ENCODE results near the gene DDX6.
A peak's percentile ranks its signal among the peaks of the same experiment; 100 is the strongest.
"Not testable (repeated sequence)": the region's sequence is repeated elsewhere in the genome, so short reads cannot be mapped to it uniquely, and the experiment has no call there.

The DDX6 gene

GRCh38 chr11:118791961-118792569 is 1.1 kb upstream of the DDX6 start:
- peak in 1 of 3 donors; percentile 26 for DNase-seq (ENCODE audit: low read depth in 2 of 3, low spot score in 1 of 3)

GRCh38 chr11:118790357-118791110 is 430 bp downstream of the DDX6 start:
- DNase-seq (ENCODE audit: low read depth in 2 of 3, low spot score in 1 of 3): peak in 1 of 3 donors; percentile 33

GRCh38 chr11:118789501-118790356 is 1.2 kb downstream of the DDX6 start:
- DNase-seq (ENCODE audit: low read depth in 2 of 3, low spot score in 1 of 3): peak in 1 of 3 donors; percentile 25

DNA sequence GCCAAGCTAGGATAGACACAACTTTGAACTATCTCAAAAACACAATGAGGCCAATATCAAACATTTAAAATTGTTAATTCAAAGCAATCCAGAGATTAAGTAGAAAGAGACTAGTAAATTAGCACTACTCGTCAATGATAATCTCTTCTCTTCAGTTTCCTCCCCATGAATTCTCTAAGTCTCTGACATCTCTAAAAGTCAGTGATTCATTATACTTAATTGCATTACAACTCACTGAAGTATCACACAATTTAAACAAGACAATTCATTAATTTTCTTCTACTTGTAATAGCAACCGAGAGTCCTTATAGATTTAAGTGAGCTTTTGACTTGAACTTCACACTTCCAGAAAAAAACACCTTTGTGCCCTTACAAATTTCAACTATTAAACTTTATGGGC is 4.3 kb downstream of the DDX6 start:
- no peak for DNase-seq (ENCODE audit: low read depth in 2 of 3, low spot score in 1 of 3)

DNA sequence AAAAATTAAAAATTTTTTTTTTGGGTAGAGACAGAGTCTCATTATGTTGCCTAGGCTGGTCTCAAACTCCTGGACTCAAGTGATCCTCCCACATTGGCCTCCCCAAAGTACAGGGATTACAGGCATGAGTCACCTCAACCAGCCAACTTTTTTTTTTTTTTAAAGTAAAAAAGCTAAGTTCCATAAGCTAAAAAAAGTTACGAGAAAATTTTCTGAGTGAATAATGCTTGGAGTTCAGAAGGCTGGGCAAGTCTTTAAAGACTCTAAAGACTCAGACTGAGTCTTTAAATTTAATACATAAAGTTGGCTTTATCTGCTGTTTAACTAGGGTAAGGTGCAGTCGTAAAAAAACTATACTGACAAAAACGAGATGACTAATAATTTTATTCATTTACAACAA is 5.6 kb downstream of the DDX6 start:
- DNase-seq (ENCODE audit: low read depth in 2 of 3, low spot score in 1 of 3): no peak

GRCh38 chr11:118783724-118784495 is 7.1 kb downstream of the DDX6 start:
- DNase-seq (ENCODE audit: low read depth in 2 of 3, low spot score in 1 of 3): no peak

DNA sequence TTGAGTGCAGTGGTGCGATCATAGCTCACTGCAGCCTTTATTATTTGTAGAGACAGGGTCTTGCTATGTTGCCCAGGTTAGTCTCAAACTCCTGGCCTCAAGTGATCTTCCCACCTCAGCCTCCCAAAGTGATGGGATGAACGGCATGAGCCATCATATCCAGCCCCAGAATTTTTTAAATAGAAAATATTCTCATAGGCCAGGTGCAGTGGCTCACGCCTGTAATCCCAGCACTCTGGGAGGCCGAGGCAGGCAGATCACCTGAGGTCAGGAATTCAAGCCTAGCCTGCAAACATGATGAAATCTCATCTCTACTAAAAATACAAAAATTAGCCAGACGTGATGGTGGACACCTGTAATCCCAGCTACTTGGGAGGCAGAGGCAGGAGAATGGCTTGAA is 7.6 kb downstream of the DDX6 start:
- not testable (repeated sequence) for DNase-seq (ENCODE audit: low read depth in 2 of 3, low spot score in 1 of 3)

DNA sequence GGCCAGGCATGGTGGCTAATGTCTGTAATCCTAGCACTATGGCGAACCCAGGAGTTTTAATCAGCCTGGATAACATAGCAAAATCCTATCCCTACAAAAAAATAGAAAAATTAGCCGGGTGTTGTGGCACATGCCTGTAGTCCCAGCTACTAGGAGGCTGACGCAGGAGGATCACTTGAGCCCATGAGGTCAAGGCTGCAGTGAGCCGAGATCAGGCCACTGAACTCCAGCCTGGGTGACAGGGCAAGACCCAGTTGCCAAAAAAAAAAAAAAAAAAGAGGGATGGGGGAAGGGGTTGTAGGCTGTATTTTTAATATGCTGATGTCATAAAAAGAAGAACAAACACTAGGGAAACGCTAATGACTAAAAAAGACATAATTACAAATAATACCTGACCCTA is 12.1 kb downstream of the DDX6 start:
- no peak for DNase-seq (ENCODE audit: low read depth in 2 of 3, low spot score in 1 of 3)

DNA sequence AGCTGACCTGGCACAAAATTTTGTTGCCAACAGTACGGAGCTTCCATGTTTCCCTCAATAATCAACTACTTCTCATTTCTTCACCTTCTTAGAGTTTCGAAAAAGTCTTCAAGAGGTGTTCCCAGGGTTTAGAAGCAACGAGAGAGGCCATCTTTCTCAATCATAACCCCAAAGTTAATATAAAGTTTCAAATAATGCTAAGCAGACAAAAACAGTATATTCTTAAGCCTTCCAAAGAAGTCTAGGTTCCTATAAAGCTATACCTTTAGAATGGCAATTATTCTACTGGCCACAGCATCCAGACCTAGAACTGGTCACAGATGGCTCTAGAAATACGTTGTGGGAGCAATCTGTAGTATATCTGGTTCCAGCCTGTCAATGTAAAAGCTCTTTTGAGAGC is 16.9 kb downstream of the DDX6 start:
- no peak for DNase-seq (ENCODE audit: low read depth in 2 of 3, low spot score in 1 of 3)

DNA sequence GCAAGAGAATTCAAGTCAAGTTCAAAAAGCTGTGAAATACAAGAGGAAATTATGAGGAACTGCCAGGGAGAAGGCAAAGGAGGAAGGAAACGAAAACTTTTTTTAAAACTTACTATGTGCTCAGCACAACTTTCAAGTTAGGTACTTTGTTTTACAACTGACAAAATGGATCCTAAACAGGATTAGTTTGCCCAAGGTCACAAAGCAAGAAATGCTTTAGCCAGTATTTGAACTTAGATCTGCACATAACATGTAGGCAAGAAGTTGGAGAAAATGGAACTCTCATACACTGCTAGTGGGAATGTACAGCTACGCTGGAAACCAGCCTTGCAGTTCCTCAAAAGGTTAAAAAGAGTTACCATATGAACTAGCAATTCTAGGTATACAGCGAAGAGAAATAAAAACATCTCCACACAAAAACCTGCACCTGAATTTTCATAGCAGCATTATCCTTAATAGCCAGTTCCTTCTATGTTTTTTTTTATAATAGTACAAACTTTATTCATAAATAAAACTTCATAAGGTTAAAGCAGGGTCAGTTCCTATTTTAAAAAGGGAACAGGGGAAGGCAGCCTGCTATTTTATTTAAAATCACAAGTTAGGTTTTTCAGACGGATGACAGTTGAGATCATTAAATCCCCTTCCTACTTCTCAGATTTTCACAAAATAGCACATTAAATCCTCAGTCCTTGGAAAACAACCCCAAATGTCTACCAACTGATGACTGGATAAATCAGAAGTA is 19.2 kb downstream of the DDX6 start:
- DNase-seq (ENCODE audit: low read depth in 2 of 3, low spot score in 1 of 3): no peak

DNA sequence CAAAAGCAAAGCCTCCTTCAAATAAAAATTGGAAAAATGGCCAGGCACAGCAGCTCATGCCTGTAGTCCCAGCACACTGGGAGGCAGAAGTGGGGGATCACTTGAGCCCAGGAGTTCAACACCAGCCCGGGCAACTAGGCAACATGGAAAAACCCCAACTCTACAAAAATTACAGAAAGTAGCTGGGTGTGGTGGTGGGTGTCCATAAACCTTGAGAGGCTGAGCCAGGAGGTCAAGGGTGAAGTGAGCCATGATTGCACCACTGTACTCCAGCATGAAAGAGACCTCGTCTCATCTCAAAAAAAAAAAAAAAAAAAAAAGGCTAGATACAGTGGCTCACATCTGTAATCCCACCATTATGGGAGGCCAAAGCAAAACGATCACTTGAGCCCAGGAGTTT is 22.3 kb downstream of the DDX6 start:
- no peak for DNase-seq (ENCODE audit: low read depth in 2 of 3, low spot score in 1 of 3)

DNA sequence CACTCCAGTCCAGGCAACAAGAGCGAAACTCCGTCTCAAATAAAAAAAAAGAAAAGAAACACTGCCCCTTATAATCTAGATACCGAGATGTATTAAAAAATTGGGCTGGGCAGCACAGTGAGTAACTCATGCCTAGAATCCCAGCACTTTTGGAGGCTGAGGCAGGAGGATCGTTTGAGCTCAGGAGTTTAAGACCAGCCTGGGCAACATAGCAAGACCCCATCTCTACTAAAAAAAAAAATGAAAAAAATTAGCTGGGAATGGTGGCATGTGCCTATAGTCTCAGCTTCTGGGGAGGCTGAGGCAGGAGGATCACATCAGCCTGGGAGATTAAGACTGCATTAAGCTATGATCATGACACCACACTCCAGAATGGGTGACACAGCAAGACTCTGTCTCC is 24.9 kb downstream of the DDX6 start:
- DNase-seq (ENCODE audit: low read depth in 2 of 3, low spot score in 1 of 3): no peak

DNA sequence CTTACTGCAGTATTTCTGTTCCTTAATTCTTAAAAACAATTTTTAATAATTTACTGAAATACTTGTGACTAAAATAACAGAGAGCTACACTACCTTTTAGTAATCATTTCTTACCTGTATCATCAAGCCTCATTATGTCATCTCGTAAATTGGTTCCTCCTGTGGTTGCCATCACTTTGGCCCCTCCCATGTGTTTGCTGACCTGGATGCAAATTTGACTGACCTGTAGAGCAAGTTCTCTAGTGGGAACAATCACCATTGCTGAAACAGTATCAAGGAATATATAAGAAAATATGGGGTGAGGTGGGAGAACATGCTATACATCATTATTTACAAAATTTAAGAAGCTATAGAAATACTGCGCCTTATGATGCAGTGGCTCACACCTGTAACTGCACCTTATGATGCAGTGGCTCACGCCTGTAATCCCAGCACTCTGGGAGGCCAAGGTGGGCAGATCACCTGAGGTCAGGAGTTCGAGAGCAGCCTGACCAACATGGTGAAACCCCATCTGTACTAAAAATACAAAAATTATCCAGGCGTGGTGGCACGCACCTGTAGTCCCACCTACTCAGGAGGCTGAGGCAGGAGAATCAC is 25.8 kb downstream of the DDX6 start:
- not testable (repeated sequence) for DNase-seq (ENCODE audit: low read depth in 2 of 3, low spot score in 1 of 3)

GRCh38 chr11:118763041-118763440 is 27.9 kb downstream of the DDX6 start:
- no peak for DNase-seq (ENCODE audit: low read depth in 2 of 3, low spot score in 1 of 3)

GRCh38 chr11:118761981-118762380 is 29.0 kb downstream of the DDX6 start:
- not testable (repeated sequence) for DNase-seq (ENCODE audit: low read depth in 2 of 3, low spot score in 1 of 3)

- DNase-seq (ENCODE audit: low read depth in 2 of 3, low spot score in 1 of 3): no peak
Measured at GRCh38 chr11:118757876-118758399, 33.0 kb downstream of the DDX6 start.

GRCh38 chr11:118752654-118753053 is 38.3 kb downstream of the DDX6 start:
- DNase-seq (ENCODE audit: low read depth in 2 of 3, low spot score in 1 of 3): no peak

DNA sequence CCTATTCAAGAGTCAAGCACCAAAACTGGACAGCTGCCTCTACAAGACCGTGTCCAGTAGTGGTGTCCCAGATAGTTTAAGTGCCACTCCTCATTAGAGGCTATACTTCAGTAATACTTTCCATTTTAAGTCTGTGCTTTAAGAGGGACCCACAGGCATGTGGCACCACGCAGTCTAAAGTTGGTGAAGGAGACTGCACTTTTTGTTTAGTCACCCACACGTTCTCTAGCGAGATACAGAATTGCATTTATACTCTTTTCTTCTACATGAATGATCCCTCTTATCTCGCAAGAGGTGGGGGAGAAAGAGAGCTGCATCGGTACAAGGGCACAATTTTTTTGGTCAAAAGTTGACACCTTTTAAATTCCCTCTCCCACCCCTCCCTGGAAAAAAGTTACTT is 41.5 kb downstream of the DDX6 start:
- DNase-seq (ENCODE audit: low read depth in 2 of 3, low spot score in 1 of 3): no peak

GRCh38 chr11:118748056-118748455 is 42.9 kb downstream of the DDX6 start:
- no peak for DNase-seq (ENCODE audit: low read depth in 2 of 3, low spot score in 1 of 3)

All from stimulated activated CD4-positive, alpha-beta T cell treated with anti-CD3 and anti-CD28 coated beads, Interleukin-12 subunit alpha, Interleukin-12 subunit beta, amount 100 ng/mL, for 48 hours (primary cell).